Measurements from ENCODE around the gene ASPSCR1. TPM values are rescaled to one million over a fixed set of nuclear protein-coding genes. Genes with fewer than 3 reads are reported as not detected.
A peak's percentile ranks its signal among the peaks of the same experiment; 100 is the strongest.

The ASPSCR1 gene
- total and polyA plus RNA-seq, 3 donors from 2014 or later, result 40.5 to 49.7 (median 46.2) TPM

DNA sequence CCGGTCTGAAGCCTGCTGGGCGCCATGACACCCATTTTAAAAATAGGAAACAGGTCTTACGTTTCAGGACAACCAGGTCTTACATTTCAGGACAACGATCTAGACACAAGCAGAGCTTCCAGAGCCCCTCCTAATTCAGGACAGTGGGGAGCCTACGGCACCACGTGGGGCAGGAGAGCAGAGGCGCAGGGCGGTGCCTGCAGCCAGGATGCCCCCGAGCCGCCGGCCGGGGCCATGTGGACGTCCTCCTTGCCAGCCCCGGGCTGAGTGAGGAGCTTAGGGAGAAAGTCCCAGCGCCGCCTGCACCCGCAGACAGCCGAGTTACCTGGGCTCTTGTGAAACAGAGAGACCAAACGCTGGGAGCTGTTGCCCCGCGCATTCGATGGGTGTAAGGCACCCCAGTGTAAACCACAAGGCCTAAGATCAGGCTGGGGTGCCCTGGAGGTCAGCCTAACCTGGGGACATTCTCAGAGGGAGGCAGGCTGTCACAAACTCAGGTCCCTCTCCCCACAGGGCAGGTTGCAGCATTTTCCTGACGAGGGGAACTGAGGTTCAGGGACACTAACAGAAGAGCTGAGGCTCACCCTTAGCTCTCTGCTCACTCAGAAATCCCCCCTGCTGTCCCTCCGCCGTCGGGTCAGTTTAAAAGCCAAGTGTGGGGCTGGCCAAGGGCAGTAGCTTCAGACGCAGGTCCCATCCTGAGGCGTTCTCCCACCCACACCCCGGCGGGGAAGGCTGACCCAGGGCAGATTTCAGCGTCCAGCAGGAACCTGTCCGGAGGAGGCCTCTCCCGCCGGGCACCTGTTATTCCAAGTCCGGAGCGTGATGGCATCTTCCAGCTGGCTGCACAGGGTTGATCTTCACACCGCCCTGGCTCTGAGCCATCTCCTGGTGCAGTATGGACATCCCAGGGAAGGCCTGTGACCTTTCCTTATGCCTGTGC is 14.7 kb upstream of the ASPSCR1 start:
- no peak overlapping the region for H3K4me3 ChIP-seq
- no peaks in the 10 kb centered on the region for H3K9me3 ChIP-seq
- H3K27ac ChIP-seq, result no peak overlapping the region
- TF ChIP-seq POLR2A (IDR thresholded peaks at IDR 0.05), result no peak
- TF ChIP-seq, protein P1, sequence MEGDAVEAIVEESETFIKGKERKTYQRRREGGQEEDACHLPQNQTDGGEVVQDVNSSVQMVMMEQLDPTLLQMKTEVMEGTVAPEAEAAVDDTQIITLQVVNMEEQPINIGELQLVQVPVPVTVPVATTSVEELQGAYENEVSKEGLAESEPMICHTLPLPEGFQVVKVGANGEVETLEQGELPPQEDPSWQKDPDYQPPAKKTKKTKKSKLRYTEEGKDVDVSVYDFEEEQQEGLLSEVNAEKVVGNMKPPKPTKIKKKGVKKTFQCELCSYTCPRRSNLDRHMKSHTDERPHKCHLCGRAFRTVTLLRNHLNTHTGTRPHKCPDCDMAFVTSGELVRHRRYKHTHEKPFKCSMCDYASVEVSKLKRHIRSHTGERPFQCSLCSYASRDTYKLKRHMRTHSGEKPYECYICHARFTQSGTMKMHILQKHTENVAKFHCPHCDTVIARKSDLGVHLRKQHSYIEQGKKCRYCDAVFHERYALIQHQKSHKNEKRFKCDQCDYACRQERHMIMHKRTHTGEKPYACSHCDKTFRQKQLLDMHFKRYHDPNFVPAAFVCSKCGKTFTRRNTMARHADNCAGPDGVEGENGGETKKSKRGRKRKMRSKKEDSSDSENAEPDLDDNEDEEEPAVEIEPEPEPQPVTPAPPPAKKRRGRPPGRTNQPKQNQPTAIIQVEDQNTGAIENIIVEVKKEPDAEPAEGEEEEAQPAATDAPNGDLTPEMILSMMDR (IDR thresholded peaks at IDR 0.05), result no peak
- WGBS, 2 donors, result 51 to 53% methylated on average over 25 to 37 of the region's 37 CpGs
- DNase-seq, result no peak
- intact Hi-C loops (cut with DNase I; ENCODE audit: low total_unique reads), result loop anchor here (5.0 kb wide), 1 partner anchor 60 kb away; the partner anchor contains the start of genes CENPX and LRRC45
- peaks cover 10% of the 10 kb centered on the region for H3K4me1 ChIP-seq
- no peaks in the 10 kb centered on the region for H3K27me3 ChIP-seq
- H3K36me3 ChIP-seq (ENCODE audit: low read depth, missing control alignments), result no peaks in the 10 kb centered on the region

DNA sequence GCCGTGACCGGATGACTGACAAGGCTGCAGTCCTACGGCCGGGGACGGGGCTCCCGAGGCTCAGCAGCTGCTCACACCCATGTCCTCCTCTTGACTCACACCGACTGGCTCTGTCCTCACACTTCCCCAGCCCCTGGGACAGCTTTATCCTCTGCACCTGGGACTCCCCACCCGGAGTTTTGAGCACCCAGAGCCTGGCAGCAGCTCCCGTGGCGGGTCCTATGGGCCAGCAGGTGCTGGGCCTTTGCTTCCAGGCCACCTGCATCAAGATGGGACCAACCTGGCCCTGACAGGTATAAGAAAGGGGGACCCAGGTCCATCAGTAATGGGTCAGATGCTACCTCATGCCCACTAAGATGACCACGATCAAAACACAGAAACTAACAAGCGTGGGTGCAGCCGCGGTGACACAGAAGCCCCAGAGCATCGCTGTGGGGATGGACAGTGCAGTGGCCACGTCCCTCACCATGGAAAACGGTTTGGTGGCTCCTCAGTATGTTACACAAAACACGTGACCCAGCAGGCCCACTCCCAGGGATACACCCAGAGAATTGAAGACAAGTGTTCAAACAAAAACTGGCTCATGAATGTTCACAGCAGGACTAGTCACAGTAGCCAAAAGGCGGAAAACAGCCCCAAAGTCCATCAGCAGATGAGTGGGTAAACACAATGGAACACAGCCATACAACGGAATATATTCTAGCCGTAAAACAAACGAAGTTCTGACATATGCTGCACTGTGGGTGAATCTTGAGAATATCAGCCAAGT is 13.2 kb upstream of the ASPSCR1 start:
- Histone ChIP-seq H3K4me1 (peaks cover 17% of the 10 kb centered on the region), H3K36me3 (ENCODE audit: low read depth, missing control alignments) (no peaks in the 10 kb centered on the region), H3K27me3 (no peaks in the 10 kb centered on the region), H3K9me3 (no peaks in the 10 kb centered on the region), H3K4me3 (no peak overlapping the region), H3K27ac (no peak overlapping the region)
- no peak for DNase-seq
- intact Hi-C loops (cut with DNase I; ENCODE audit: low total_unique reads), result loop anchor here (5.0 kb wide), 1 partner anchor 58 kb away; the partner anchor contains the start of genes CENPX and LRRC45
- 82 to 87% methylated on average over 22 of the region's 22 CpGs for WGBS, 2 donors
- TF ChIP-seq, protein P1 (IDR thresholded peaks at IDR 0.05), result no peak
- no peak for TF ChIP-seq POLR2A (IDR thresholded peaks at IDR 0.05)

DNA sequence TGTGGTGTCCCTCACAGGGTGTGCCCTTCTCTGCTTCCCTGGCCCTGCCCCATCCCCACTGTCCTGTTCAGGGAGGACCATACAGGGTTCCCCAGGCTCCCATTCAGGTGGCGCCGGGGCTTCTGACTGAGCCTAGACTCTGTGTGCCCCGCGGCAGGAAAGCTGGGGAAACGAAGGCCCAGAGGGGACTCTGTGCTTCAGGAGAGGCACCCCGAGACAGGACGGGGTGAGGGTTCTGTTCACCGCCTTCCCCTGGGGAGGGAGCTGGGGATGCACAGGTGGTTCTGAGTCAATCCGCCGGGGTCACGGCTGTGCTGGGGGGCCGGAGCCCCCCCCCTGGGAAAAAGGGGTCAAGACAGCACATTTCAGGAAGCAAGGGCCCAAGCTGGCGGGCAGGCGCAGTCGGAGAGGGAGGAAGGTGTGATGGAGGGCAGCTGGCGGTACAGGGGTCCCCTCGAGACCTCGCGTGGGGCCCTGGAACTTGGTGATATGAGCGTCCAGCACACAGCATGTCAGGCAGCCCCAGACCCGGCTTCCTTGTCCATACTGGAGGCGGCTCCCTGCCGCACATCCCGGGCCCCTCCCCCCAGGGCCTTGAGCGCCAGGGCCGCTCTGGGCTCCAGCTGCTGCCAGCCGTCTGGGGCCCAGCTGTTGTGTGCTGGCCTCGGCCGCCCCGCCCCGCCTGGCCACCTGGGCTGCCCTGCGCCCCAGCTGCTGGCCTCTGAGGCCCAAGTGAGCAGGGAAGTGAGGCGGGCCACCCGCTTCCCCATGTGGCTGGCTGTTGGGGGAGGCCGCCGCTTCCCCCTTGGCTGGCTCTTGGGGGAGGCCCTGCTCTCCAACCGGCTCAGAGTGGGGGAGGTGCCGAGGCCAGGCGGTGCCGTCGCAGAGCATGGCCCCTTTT is 10.8 kb upstream of the ASPSCR1 start:
- WGBS, 2 donors, result 33% methylated on average over 15 to 39 of the region's 41 CpGs
- H3K9me3 ChIP-seq, result no peaks in the 10 kb centered on the region
- H3K27me3 ChIP-seq, result no peaks in the 10 kb centered on the region
- no peaks in the 10 kb centered on the region for H3K36me3 ChIP-seq (ENCODE audit: low read depth, missing control alignments)
- peak; percentile 51 for DNase-seq
- TF ChIP-seq POLR2A (IDR thresholded peaks at IDR 0.05), result no peak
- TF ChIP-seq, protein P1 (IDR thresholded peaks at IDR 0.05), result no peak
- no peak overlapping the region for H3K4me3 ChIP-seq
- no peak overlapping the region for H3K27ac ChIP-seq
- intact Hi-C loops (cut with DNase I; ENCODE audit: low total_unique reads), result no loop called here
- peaks cover 17% of the 10 kb centered on the region for H3K4me1 ChIP-seq

DNA sequence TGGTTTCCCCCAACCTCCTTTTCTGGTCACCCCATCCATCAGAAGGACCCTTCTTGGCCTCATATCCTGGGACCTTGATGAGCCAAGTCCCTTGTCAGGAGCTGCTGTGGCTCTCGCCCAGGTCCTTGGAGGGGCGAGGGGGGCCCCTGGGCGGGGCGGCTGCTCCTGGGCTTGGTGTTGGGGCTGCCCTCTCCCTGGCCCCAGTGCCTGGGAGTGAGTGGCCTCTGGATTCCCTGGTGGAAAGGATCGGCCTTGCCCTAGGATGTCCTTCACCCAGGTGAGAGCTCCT is 10.2 kb upstream of the ASPSCR1 start:
- peaks cover 17% of the 10 kb centered on the region for H3K4me1 ChIP-seq
- no peaks in the 10 kb centered on the region for H3K36me3 ChIP-seq (ENCODE audit: low read depth, missing control alignments)
- no peak for DNase-seq
- TF ChIP-seq, protein P1 (IDR thresholded peaks at IDR 0.05), result no peak
- no peak for TF ChIP-seq POLR2A (IDR thresholded peaks at IDR 0.05)
- H3K9me3 ChIP-seq, result no peaks in the 10 kb centered on the region
- intact Hi-C loops (cut with DNase I; ENCODE audit: low total_unique reads), result no loop called here
- no peak overlapping the region for H3K4me3 ChIP-seq
- no peaks in the 10 kb centered on the region for H3K27me3 ChIP-seq
- WGBS, 2 donors, result 29 to 45% methylated on average over 1 to 5 of the region's 5 CpGs
- H3K27ac ChIP-seq, result no peak overlapping the region

Measured in testis (tissue), 3 donors.